HuH-7.5 (cell line): ENCODE data around the gene FOLR2.
"Not testable (repeated sequence)": the region's sequence is repeated elsewhere in the genome, so short reads cannot be mapped to it uniquely, and the experiment has no call there.

Experiments
- DNase-seq: peaks from one replicate; pipeline ENCODE4 v3.0.0; 2011; ENCODE audit warnings: low spot score

Gene FOLR2

GRCh38 chr11:72216638-72217037 is at the start of gene FOLR2:
Gene FOLR2 (plus strand): TSS chr11:72216794. CDS start chr11:72218585, 1,791 bp downstream.
- DNase-seq = no peak

GRCh38 chr11:72169046-72169555 is 47.5 kb upstream of the FOLR2 start:
- not testable (repeated sequence) for DNase-seq

GRCh38 chr11:72169754-72170153 is 46.8 kb upstream of the FOLR2 start:
- DNase-seq = not testable (repeated sequence)

GRCh38 chr11:72172043-72172442 is 44.6 kb upstream of the FOLR2 start:
- DNase-seq = not testable (repeated sequence)

DNA sequence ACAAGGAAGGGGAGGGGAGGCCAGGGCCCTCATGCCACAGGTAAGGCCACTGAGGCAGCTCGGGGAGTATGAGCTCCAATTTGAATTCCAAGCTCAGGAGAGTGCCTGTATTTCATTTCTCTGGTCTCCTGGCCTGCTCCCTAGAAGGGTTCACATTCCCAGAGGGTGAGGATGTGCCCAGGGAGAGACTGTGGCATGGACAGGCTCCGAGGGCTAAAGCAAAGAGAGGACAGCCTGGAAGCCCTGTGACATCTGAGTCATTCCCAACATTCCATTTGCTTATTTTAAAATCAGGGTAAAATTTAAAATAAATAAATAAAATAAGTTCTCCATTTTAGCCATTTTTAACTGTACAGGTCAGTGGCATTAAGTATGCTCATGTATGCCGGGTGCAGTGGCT is 43.3 kb upstream of the FOLR2 start:
- DNase-seq = no peak

GRCh38 chr11:72174302-72175070 is 42.1 kb upstream of the FOLR2 start:
- DNase-seq = no peak

GRCh38 chr11:72177656-72178055 is 38.9 kb upstream of the FOLR2 start:
- DNase-seq = no peak

DNA sequence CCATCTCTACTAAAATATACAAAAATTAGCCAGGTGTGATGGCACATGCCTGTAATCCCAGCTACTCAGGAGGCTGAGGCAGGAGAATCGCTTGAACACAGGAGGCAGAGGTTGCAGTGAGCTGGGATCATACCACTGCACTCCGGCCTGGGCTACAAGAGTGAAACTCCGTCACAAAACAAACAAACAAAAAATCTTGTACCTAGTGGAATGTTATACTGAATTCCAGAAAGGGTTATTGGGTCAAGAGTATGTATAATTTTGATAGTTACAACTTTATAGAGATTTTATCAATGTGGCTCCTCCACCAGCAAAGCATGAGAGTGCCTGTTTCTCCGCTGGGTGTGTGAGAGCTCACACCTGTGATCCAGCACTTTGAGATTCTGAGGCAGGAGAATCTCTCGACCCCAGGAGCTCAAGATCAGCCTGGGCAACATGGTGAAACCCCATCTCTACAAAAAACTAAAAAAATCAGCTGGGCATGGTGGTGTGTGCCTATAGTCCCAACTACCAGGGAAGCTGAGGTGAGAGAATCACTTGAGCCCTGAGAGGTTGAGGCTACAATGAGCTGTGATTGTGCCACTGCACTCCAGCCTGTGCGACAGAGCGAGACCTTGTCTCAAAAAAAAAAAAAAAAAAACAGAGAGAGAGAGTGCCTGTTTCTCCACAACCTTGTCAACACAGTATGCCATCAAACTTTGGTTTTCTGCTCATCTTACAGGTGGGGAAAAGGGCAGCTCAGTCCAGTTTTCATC is 37.4 kb upstream of the FOLR2 start:
- no peak for DNase-seq

DNA sequence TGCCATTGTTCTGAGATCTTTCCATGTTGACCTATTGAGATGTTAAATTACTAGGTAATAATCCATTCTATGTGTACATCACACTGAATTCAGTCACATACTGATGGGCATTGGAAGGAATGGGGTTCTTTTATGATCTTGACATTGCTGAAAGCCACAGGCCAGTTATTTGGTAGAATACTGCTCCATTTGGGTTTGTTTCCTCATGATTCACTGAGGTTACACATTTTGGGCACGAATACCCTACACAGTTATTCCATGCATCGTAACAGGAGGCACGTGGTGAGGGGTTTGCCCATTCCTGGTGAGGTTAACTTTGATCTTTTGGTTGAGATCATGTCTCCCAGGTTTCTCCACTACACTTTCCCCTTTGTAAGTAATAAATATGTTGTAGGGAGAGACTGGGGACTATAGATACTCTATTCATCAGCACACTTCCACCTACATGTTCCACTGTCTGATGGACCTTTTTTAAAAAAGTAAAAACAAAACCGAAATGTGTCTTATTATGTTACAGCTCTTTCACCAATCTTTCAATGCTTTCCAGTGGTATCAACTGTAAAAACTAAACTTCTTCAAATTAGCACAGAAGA is 36.7 kb upstream of the FOLR2 start:
- DNase-seq = no peak

DNA sequence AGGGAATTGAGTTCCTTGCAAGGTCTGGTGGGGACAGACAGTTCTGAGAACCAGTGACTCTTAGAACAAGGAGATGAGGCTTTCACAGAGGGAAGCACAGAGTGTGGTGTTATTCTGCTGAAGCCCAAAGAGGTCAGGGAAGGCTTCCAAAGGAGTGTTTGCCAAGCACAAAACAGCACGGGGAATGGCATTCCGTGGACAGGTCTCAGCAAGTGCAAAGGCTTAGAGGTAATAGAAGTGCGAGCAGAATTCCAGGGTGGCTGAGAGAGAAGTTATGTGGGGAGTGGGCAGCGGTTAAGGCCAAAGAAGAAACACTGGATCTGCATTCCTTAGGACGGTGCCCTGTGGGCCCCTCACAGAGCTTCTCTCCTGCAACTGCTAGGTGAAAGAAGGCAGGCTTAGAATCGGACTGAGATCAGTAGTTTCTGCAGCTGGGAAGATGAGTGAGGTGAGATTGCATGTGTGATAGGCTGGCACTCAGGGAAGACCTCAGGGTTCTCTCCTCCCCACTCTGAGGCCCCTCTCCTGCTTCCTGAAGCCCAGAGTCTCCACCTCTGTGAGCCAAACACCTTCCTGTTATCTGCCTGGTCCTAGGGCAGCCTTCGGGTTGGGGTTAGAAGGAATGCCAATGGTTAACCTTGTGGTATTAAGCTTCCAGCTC is 35.6 kb upstream of the FOLR2 start:
- not testable (repeated sequence) for DNase-seq

GRCh38 chr11:72181553-72181958 is 35.0 kb upstream of the FOLR2 start:
- not testable (repeated sequence) for DNase-seq

DNA sequence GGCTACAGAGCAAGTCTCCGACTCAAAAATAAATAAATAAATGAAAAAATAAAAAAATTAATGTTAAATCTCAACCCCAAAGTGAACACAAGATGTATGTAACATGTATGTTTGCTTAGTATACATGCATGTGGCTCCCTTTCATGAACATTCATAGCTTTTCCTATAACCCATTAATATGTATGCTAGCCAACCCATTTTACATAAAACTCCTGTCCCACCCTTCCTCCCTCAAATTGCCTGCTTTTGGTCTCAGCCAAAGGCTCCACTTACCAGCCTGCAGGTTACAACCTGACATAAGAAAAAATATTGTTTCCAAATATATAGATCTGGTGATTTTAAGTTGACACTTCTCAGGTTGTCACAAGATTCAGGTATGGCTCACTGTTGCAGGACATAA is 28.3 kb upstream of the FOLR2 start:
- DNase-seq = no peak

- no peak for DNase-seq
Measured at GRCh38 chr11:72189455-72190250, 26.9 kb upstream of the FOLR2 start.

DNA sequence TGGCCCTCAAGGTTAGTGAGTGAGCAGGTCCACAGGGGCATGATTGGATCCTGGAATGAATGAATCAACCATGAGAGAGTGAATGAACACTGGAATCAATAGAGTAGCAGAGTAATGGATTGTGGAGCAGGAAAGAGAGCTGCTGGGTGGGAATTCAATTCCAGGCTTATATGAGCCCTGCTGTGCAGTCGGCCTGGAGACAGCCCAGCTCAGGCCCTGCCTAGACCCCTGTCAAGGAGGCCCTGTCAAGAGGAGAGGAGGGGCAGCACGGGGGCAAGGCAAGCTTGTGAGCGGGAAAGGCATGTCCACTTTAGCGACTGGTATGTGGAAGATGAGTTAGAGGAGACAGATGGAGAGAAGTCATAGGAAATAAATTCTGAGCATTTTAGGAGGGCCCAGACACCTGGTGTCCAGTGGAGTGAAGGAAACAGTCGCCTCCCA is 25.9 kb upstream of the FOLR2 start:
- DNase-seq = no peak

DNA sequence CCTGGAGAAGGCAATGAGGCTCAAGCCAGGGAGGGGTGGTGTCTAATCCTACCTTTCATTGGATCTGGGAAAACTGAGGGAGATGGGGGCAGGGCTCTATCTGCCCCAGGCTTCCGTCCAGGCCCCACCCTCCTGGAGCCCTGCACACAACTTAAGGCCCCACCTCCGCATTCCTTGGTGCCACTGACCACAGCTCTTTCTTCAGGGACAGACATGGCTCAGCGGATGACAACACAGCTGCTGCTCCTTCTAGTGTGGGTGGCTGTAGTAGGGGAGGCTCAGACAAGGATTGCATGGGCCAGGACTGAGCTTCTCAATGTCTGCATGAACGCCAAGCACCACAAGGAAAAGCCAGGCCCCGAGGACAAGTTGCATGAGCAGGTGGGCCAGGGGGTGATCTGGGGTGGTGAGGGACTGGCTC is 24.6 kb upstream of the FOLR2 start, which contains the start of gene FOLR1:
FOLR1 (plus strand) TSS at position 180 of the 421 bp plus-strand sequence; CDS start at position 214, 34 bp downstream.
- DNase-seq = no peak

GRCh38 chr11:72195518-72196270 is 20.9 kb upstream of the FOLR2 start:
- no peak for DNase-seq

DNA sequence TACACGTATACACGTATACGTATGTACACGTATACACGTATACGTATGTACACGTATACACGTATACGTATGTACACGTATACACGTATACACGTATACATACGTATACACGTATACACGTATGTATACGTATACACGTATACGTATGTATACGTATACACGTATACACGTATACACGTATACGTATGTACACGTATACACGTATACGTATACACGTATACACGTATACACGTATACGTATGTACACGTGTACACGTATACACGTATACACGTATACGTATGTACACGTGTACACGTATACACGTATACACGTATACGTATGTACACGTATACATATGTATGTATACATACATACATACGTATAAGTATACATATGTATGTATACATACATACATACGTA is 15.1 kb upstream of the FOLR2 start:
- not testable (repeated sequence) for DNase-seq

DNA sequence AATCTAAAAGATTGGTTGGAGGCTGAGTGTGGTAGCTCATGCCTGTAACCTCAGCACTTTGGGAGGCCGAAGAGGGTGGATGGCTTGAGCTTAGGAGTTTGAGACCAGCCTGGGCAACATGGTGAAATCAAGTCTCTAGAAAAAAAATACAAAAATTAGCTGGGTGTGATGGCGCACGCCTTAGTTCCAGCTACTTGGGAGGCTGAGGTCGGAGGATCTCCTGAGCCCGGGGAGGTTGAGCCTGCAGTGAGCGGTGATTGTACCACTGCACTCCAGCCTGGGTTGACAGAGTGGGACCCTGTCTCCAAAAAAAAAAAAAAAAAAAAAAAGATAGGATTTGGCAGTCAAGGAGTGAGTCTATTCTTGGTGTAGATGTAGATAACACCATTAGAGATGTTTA is 14.0 kb upstream of the FOLR2 start:
- DNase-seq = no peak

DNA sequence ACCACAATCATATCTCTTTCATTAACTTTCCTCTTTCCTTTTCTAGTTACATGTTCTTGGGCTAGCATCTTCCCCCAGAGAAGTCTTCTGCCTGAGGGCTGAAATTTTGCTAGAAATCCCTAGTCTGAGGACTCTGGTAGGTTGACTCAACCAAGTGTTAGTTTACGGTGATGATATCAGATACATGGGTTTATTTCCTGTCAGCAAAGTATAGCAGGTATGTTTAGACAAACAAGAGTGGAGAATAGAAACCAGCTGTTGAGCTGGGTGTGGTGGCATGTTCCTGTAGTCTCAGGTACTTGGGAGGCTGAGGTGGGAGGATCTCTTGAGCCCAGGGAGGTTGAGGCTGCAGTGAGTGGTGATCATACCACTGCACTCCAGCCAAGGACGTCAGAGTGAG is 13.4 kb upstream of the FOLR2 start:
- DNase-seq = no peak

DNA sequence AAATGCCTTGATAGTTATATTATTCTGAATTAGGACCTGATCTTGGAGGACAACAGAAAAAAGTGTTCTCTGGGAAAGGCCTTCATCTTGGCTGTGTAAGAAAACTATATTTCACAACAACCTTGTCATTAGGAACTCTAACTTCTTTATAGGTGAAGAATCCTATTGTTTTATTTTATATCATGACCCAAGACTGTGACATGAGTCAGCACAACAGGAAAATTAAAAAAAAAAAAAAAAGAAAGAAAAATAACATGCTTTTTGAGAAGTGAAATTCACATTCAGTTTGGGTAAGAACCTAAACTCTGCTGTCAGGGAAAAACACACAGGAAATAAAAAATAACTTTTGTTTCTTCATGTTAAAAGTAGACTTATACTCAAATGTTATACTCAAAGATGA is 11.7 kb upstream of the FOLR2 start:
- no peak for DNase-seq
